Activated CD8-positive, alpha-beta T cell treated with anti-CD3 and anti-CD28 coated beads for 36 hours (primary cell): ENCODE data around the gene SEC31B. TPM values are rescaled to one million over a fixed set of nuclear protein-coding genes. Genes with fewer than 3 reads are reported as not detected.
A peak's percentile ranks its signal among the peaks of the same experiment; 100 is the strongest.

Experiments used
- ATAC-seq: fragments of 200-7000 bp; cut with Tn5 transposase; one replicate; pipeline ENCODE4 v1.10.0; 2021; ENCODE audit warnings: mild to moderate bottlenecking, moderate library complexity
- CTCF ChIA-PET: fragments of 350-600 bp; sonication (Branson Sonifier 250); formaldehyde crosslinking; loops from one replicate; lab custom pipeline; 2021; ENCODE audit warnings: antibody characterized with exemption; lab: Charles Lee
- POLR2A ChIA-PET: fragments of 350-600 bp; sonication (Branson Sonifier 250); formaldehyde crosslinking; loops from one replicate; lab custom pipeline; 2021; ENCODE audit warnings: antibody characterized with exemption; lab: Charles Lee
- DNase-seq: peaks from one replicate; pipeline ENCODE4 v3.0.0-alpha.2; 2020
- H3K27ac Mint-ChIP-seq: one replicate; pipeline ENCODE4 v1.8.0; 2021; ENCODE audit warnings: mild to moderate bottlenecking, mixed read lengths
- H3K27me3 Mint-ChIP-seq: one replicate; pipeline ENCODE4 v1.8.0; 2021; ENCODE audit warnings: mixed read lengths
- H3K36me3 Mint-ChIP-seq: one replicate; pipeline ENCODE4 v1.8.0; 2021; ENCODE audit warnings: low read depth, mixed read lengths
- H3K4me1 Mint-ChIP-seq: one replicate; pipeline ENCODE4 v1.8.0; 2021; ENCODE audit warnings: low read depth, mixed read lengths
- H3K4me3 Mint-ChIP-seq: one replicate; pipeline ENCODE4 v1.8.0; 2021; ENCODE audit warnings: mild to moderate bottlenecking, moderate library complexity, mixed read lengths
- H3K9me3 Mint-ChIP-seq: one replicate; pipeline ENCODE4 v1.8.0; 2021; ENCODE audit warnings: mixed read lengths
- intact Hi-C: fragments of 100-400 bp; cut with micrococcal nuclease; formaldehyde crosslinking; loops from one replicate; pipeline ENCODE4 v1.10.0; 2022
- total RNA-seq, 2 experiments: library from RNA; stranded (reverse); gene quantifications; one replicate each; pipeline ENCODE4 v1.2.3, GENCODE V29; 2021
- TF ChIP-seq, protein P1 (sequence below): fragments of 200-600 bp; IDR thresholded peaks from one replicate; pipeline ENCODE4 v1.8.0; 2022; ENCODE audit warnings: antibody characterized with exemption, mild to moderate bottlenecking

Gene SEC31B
- total RNA-seq, 2 experiments from 2014 or later, result 34.2 to 40.6 TPM

DNA sequence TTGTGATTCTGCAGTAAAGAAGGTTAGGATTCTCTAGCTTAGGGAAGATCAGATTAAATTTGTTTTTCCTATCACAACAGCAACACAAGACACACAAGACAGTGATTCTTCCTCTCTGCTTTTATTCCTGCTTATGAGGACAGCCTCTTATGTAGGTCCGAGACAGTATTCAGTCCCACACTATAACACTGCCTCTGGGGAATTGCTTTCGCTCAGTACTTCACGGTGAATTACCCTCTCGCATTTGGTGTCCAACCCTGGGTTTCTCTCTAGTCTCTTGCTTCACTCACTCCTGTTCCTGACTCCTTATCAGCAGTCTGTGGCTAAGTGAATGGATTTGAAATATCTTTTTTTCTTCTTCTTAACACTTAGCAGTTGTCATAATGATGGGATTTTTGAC is 17.8 kb upstream of the SEC31B start:
- intact Hi-C loops, result no loop called here
- Mint-ChIP-seq H3K9me3 (no peaks in the 10 kb centered on the region), H3K4me1 (peaks cover 13% of the 10 kb centered on the region), H3K27me3 (no peaks in the 10 kb centered on the region), H3K36me3 (peaks cover 37% of the 10 kb centered on the region), H3K27ac (no peak overlapping the region), H3K4me3 (no peak overlapping the region)
- ChIA-PET CTCF (interaction anchor here (4.6 kb wide), 1 partner anchor 20 kb away, joined by 24 read pairs; no protein-coding TSS in a partner anchor), POLR2A (interaction anchor here (1.3 to 2.8 kb wide), 2 partner anchors 12 to 13 kb away, joined by 3 to 7 read pairs; no protein-coding TSS in a partner anchor)
- TF ChIP-seq, protein P1, sequence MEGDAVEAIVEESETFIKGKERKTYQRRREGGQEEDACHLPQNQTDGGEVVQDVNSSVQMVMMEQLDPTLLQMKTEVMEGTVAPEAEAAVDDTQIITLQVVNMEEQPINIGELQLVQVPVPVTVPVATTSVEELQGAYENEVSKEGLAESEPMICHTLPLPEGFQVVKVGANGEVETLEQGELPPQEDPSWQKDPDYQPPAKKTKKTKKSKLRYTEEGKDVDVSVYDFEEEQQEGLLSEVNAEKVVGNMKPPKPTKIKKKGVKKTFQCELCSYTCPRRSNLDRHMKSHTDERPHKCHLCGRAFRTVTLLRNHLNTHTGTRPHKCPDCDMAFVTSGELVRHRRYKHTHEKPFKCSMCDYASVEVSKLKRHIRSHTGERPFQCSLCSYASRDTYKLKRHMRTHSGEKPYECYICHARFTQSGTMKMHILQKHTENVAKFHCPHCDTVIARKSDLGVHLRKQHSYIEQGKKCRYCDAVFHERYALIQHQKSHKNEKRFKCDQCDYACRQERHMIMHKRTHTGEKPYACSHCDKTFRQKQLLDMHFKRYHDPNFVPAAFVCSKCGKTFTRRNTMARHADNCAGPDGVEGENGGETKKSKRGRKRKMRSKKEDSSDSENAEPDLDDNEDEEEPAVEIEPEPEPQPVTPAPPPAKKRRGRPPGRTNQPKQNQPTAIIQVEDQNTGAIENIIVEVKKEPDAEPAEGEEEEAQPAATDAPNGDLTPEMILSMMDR, result no peak
- DNase-seq (no peak), ATAC-seq (no peak)

- CTCF ChIA-PET, result interaction anchor here (0.6 to 4.6 kb wide), 15 partner anchors 9 to 373 kb away, joined by 3 to 39 read pairs (median 5); no protein-coding TSS in a partner anchor
- POLR2A ChIA-PET, result interaction anchor here (0.6 to 2.8 kb wide), 9 partner anchors 9 to 207 kb away, joined by 3 to 7 read pairs (median 4); partner anchors contain the start of gene SCD
- peaks cover 31% of the 10 kb centered on the region for H3K36me3 Mint-ChIP-seq
- no peaks in the 10 kb centered on the region for H3K27me3 Mint-ChIP-seq
- ATAC-seq, result peak; percentile 98
- H3K4me1 Mint-ChIP-seq, result peaks cover 22% of the 10 kb centered on the region
- intact Hi-C loops, result no loop called here
- TF ChIP-seq, protein P1, result peak; percentile 76
- no peak within 1 kb of the TSS for H3K4me3 Mint-ChIP-seq
- H3K27ac Mint-ChIP-seq, result no peak within 1 kb of the TSS
- no peaks in the 10 kb centered on the region for H3K9me3 Mint-ChIP-seq
- DNase-seq, result peak; percentile 96
These were observed 16.2 kb upstream of the SEC31B start, which contains the start of gene HIF1AN for GRCh38 chr10:100535715-100536353. Gene HIF1AN (plus strand): TSS chr10:100535943. CDS start chr10:100535959, 16 bp downstream.

- Mint-ChIP-seq H3K27me3 (no peaks in the 10 kb centered on the region), H3K9me3 (no peaks in the 10 kb centered on the region), H3K4me3 (no peak overlapping the region), H3K36me3 (peaks cover 26% of the 10 kb centered on the region), H3K4me1 (peaks cover 20% of the 10 kb centered on the region), H3K27ac (no peak overlapping the region)
- ATAC-seq (peak; percentile 17), DNase-seq (no peak)
- ChIA-PET POLR2A (interaction anchor here (0.6 to 2.8 kb wide), 9 partner anchors 10 to 206 kb away, joined by 3 to 7 read pairs (median 4); partner anchors contain the start of gene SCD), CTCF (interaction anchor here (1.0 to 4.6 kb wide), 12 partner anchors 9 to 366 kb away, joined by 3 to 39 read pairs (median 7); no protein-coding TSS in a partner anchor)
- TF ChIP-seq, protein P1, result no peak
- intact Hi-C loops, result no loop called here
These were observed 15.7 kb upstream of the SEC31B start for GRCh38 chr10:100535338-100535714.

GRCh38 chr10:100534726-100535125 is 15.1 kb upstream of the SEC31B start:
- ChIA-PET POLR2A (interaction anchor here (0.9 to 2.1 kb wide), 3 partner anchors 10 to 161 kb away, joined by 3 to 7 read pairs (median 6); no protein-coding TSS in a partner anchor), CTCF (interaction anchor here (0.8 to 4.6 kb wide), 11 partner anchors 8 to 463 kb away, joined by 3 to 39 read pairs (median 5); no protein-coding TSS in a partner anchor)
- H3K9me3 Mint-ChIP-seq, result no peaks in the 10 kb centered on the region
- intact Hi-C loops, result no loop called here
- DNase-seq, result no peak
- TF ChIP-seq, protein P1, result no peak
- no peak overlapping the region for H3K4me3 Mint-ChIP-seq
- ATAC-seq, result no peak
- H3K36me3 Mint-ChIP-seq, result peaks cover 26% of the 10 kb centered on the region
- H3K4me1 Mint-ChIP-seq, result peaks cover 24% of the 10 kb centered on the region
- no peaks in the 10 kb centered on the region for H3K27me3 Mint-ChIP-seq
- no peak overlapping the region for H3K27ac Mint-ChIP-seq
